NCI-H146 treated with DMSO at 0.1 percent for 48 hours (cell line): ENCODE measurements around the gene KIAA1671.
A peak's percentile ranks its signal among the peaks of the same experiment; 100 is the strongest.

Source experiments
- DNase-seq: peaks from one replicate; lab custom pipeline; 2025; ENCODE audit not compliant: unreplicated experiment; lab: John Stamatoyannopoulos, UW

KIAA1671 gene

GRCh38 chr22:25061605-25062376 lies 109.3 kb downstream of the KIAA1671 start:
- no peak for DNase-seq

GRCh38 chr22:25062386-25063085 lies 110.0 kb downstream of the KIAA1671 start:
- DNase-seq = no peak

DNA sequence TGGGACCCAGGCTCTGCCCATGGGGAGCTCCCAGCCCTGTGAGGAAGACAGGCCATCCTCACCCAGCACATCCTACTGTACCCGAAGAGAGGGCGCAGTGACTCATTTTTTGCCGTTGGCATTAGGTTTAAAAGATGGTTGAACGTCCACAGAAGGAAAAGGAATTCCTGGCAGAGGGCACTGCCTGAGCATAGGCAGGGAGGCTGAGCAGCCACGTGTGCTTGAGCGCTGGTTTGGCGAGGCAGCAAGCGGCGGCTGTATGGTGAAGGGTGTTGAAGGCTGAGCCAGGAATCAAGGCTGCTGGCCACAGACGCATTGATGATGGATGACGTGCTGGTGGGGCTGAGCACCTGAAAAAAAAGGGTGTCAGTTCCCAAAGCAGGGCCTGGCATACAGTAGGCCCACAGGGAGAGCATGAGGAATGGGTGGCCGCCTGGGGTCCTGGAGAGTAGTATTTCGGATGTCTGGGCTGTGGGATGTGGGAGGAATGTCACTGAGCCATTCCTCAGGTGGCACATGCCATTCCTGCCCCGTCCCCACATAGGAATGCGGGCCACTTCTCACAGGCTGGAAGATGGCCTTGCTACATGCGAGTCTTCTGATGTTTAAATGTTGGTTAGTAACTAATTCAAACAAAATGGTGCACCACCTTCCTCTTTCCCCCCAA lies 112.5 kb downstream of the KIAA1671 start:
- no peak for DNase-seq

- DNase-seq = no peak
These were observed 114.4 kb downstream of the KIAA1671 start for GRCh38 chr22:25066861-25067435.

DNA sequence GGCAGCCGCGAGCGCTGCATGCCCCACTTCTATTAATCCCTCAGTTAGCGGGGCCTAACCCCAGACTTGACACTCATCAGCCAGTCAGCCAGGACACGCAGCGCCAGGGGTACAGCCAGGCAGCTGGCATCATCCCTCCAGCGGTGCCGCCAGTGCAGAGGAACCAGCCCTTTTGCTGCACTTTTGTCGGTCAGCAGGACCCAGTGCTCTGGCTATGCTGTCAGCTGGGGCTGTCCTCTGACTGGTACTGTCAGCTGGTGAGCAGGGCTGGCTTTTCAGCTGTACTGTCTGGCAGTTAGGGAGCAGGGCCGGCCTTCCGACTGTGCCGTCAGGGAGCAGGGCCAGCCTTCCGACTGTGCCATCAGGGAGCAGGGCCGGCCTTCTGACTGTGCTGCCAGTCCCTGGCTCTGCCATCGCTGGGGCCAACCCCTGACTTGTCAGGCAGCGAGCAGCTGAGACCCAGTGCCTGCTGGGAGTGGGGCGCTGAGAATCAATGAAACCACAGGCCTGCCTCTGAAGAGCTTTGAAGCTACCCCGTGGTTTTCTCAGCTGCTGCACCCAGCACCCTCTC lies 115.4 kb downstream of the KIAA1671 start:
- no peak for DNase-seq

GRCh38 chr22:25068707-25069106 lies 116.2 kb downstream of the KIAA1671 start:
- DNase-seq = no peak

- no peak for DNase-seq
These were observed 116.9 kb downstream of the KIAA1671 start for GRCh38 chr22:25069426-25069757.

DNA sequence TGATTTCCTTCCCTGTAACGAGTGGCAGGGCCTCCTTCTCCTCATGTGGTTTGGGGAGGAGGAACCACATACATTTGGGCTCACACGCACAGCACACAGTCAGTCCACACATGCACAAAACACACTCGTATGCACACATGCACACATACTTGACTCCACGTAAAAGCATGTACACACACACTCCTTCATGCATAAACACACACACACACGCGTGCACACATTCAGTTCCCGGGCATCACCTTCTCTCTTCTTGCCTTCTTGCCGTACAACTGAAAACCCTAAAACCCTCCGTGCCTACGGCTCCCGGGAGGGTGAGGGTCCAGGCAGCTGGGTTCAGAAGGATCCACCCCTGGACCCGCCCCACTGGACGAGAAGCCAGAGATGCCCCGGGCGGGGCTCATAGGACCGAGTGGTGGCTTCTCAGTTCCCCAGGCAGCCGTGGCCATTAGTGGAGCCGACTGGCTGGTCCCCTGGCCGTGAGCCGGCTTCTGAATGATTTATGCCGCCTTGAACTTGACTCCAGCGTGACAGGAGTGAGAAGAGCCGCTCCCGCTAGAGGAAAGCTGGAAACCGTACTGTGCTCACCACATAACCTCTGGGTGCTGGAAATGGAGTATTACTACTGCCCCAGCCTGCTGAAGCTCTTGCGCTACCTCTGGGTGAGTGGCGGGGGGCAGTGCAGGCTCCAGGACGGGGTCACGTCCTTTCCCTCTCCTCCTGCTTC lies 117.4 kb downstream of the KIAA1671 start:
- no peak for DNase-seq

DNA sequence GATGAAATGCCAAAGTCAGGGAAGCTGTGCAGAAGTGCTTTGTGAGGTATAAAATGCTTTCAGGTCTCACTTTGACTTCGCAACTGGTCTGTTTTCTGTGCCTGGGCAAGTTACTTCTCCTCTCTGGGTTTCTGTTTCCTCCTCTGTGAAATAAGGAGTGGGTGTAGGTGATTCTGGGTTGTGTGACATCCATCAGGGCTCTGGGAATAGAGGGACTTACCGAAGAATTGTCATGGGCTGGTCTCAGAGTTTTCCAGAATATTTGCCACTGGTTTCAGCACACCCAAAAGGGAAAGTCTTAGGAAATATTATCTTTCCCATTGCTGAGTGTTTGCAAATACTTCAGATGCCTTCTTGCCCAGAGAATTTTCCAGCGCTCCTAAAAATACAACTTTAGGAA lies 118.4 kb downstream of the KIAA1671 start:
- DNase-seq = no peak

GRCh38 chr22:25071720-25072119 lies 119.2 kb downstream of the KIAA1671 start:
- no peak for DNase-seq

GRCh38 chr22:25072406-25072805 lies 119.9 kb downstream of the KIAA1671 start:
- no peak for DNase-seq

- DNase-seq = no peak
These were observed 123.8 kb downstream of the KIAA1671 start for GRCh38 chr22:25076336-25076735.

- DNase-seq = no peak
These were observed 124.5 kb downstream of the KIAA1671 start for GRCh38 chr22:25077056-25077455.

- DNase-seq = no peak
These were observed 125.4 kb downstream of the KIAA1671 start for GRCh38 chr22:25077964-25078363.

GRCh38 chr22:25078591-25078990 lies 126.1 kb downstream of the KIAA1671 start:
- DNase-seq = no peak

- no peak for DNase-seq
These were observed 128.3 kb downstream of the KIAA1671 start for GRCh38 chr22:25080855-25081254.

DNA sequence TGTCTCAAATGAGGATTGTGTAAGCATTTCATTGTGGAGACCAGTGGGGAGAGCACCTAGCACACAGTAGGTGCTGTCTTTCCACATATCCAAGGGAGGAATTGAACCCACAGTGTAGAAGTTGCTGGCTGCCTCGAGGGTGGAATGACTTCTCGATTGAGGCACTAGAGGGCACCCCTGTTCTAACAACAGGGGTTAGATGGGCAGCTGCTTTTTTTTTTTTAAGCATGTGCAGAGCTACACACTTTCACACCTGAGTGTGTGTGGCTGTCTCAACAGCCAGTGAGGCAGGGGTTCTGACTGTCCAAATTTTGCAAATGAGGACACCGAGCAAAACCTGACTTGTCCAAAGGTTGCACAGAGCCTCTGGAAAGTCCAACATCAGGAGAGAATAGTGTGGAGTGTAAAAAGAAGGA lies 128.9 kb downstream of the KIAA1671 start:
- no peak for DNase-seq

- no peak for DNase-seq
These were observed 129.6 kb downstream of the KIAA1671 start for GRCh38 chr22:25082096-25082495.

DNA sequence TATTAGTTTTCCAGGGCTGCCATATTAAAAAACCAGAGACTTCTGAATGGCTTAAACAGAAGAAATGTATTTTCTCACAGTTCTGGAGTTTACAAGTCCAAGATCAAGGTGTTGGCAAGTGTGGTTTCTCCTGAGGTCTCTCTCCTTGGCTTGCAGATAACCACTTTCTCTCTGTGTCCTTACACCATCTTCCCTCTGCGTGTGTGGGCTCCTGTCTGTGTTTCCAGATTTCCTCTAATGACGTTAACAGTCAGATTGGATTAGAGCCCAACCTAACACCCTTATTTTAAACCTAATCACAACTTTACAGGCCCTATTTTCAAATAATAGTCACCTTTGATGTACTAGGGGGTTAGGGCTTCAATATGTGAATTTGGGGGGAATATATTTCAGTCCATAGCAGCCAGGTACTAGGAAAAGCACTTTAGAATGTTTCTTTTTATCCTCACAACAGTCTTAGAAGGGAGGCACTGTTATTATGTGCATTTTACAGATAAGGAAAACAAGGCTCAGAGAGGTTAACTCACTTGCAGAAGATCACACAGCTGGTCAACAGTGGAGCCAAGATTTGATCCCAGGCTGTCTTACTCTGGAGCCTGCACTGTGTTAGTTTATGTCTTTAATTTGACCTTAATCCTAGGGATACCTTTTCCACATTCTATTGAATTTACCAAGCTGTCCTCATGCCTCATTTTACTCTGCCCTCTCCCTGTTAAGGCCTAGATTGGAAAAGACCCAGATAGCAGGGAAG lies 130.7 kb downstream of the KIAA1671 start:
- DNase-seq = no peak

DNA sequence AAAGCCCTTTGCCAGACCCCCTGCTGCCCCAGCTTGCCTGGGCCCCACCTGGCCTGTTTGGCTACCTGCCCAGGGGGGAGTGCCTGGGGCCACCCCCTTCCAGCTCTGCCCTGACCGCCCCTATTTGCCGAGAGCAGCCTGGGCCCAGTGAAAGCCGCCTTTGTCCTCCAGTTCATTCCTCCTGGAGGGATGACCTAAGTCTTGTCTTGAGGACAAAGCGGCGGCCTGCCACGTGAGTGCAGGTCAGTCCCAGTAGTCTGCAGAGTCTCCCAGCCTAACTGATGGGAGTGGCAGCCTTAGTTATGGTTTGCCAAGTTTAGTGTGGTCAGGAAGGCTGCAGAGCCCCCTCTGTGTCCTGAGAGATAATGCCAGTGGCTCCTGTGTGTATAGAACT lies 131.3 kb downstream of the KIAA1671 start:
- peak; percentile 62 for DNase-seq
